ENCODE data around the gene GPR137. TPM values are rescaled to one million over a fixed set of nuclear protein-coding genes. Genes with fewer than 3 reads are reported as not detected.

GPR137 gene
- total RNA-seq, 3 donors from 2014 or later (not counting 1 experiment from before 2014, with no cell fraction given), result 29.1 to 61.3 (median 34.4) TPM

DNA sequence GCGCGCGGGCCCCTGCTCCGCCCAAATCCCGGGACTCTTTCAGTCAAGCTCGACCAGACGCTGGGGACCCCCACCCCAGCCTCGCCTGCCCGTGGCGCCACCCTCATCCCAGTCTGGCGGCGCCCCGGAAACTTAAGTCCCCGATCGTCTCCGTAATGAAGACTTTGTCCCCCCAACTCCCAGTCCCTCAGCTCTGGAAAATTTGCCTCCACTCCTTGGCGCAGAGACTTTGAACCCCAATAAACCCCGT lies 34.0 kb upstream of the GPR137 start:
- no peak for ATAC-seq
- Mint-ChIP-seq H3K4me1 (peaks cover 14 to 29% of the 10 kb centered on the region in 2 donors), H3K27ac (peak overlapping the region in 1 of 2 donors; percentile 86), H3K36me3 (no peaks in the 10 kb centered on the region), H3K9me3 (no peaks in the 10 kb centered on the region), H3K27me3 (ENCODE audit: low read depth in 2 of 2) (no peaks in the 10 kb centered on the region), H3K4me3 (peak overlapping the region; percentile 86)
- peaks cover 5% of the 10 kb centered on the region for H3K36me3 ChIP-seq (ENCODE audit: control insufficient read depth, insufficient read depth, low read length)
- intact Hi-C loops (cut with micrococcal nuclease), result loop anchor here (1.0 to 2.0 kb wide), 2 partner anchors 17 to 50 kb away; no protein-coding TSS in a partner anchor
- no peak for DNase-seq
- H3K4me1 ChIP-seq (ENCODE audit: control insufficient read depth, insufficient read depth, low read length), result peaks cover 39% of the 10 kb centered on the region
- H3K27me3 ChIP-seq (ENCODE audit: control insufficient read depth, insufficient read depth, low read length), result no peaks in the 10 kb centered on the region
- peak overlapping the region; percentile 58 for H3K4me3 ChIP-seq (ENCODE audit: low read length)
- H3K9me3 ChIP-seq (ENCODE audit: control insufficient read depth, insufficient read depth, low read length), result no peaks in the 10 kb centered on the region
- H3K27ac ChIP-seq (ENCODE audit: low read length), result no peak overlapping the region
- WGBS (ENCODE audit: insufficient coverage), result 1% methylated on average over 18 of the region's 18 CpGs
- TF ChIP-seq, protein P1, sequence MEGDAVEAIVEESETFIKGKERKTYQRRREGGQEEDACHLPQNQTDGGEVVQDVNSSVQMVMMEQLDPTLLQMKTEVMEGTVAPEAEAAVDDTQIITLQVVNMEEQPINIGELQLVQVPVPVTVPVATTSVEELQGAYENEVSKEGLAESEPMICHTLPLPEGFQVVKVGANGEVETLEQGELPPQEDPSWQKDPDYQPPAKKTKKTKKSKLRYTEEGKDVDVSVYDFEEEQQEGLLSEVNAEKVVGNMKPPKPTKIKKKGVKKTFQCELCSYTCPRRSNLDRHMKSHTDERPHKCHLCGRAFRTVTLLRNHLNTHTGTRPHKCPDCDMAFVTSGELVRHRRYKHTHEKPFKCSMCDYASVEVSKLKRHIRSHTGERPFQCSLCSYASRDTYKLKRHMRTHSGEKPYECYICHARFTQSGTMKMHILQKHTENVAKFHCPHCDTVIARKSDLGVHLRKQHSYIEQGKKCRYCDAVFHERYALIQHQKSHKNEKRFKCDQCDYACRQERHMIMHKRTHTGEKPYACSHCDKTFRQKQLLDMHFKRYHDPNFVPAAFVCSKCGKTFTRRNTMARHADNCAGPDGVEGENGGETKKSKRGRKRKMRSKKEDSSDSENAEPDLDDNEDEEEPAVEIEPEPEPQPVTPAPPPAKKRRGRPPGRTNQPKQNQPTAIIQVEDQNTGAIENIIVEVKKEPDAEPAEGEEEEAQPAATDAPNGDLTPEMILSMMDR (IDR thresholded peaks at IDR 0.05), result no peak

DNA sequence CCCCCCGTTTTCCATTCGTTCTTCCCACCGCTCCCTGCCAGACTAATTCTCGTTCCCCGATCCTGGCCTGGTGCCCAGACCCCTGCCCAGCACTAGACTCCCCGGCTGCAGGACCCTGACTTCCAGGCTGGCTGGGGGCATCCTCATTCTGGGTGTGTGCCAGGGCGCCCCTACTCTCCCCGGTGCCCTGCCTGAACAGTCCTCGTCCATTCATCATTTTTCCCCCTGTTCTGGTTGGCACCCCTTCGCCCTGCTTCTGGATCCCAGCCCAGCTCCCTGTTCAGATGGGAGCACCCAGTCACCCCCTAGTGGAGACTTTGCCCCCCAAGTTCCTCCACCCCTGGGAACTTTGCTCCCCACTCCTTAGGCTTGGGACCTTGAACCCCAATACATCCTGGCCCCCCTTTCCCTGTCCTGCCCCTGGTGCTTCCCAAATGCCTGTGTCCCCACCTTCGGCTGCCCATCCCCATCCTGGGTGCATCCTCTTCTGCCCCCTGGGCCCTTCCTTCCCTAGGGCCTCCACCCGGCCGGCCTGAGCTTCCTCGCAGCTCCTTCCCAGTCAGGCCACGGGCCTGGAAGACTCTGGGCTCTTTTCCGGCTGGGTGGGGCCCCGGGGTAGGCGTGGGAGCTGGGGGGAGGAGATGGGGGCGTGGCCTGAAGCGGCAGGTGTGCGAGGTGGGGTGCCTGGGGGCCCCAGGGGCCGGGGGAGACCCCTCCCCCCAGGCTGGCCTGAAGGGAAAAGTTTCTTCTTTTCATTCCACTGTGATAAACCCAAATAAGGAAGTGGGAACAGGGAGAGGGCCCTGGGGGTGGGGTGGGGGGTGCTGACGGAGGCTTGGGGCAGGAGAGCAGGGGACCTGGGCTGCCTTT lies 33.4 kb upstream of the GPR137 start:
- Histone ChIP-seq H3K27me3 (ENCODE audit: control insufficient read depth, insufficient read depth, low read length) (no peaks in the 10 kb centered on the region), H3K4me1 (ENCODE audit: control insufficient read depth, insufficient read depth, low read length) (peaks cover 34% of the 10 kb centered on the region), H3K36me3 (ENCODE audit: control insufficient read depth, insufficient read depth, low read length) (peaks cover 6% of the 10 kb centered on the region), H3K9me3 (ENCODE audit: control insufficient read depth, insufficient read depth, low read length) (no peaks in the 10 kb centered on the region), H3K4me3 (ENCODE audit: low read length) (peak overlapping the region; percentile 58), H3K27ac (ENCODE audit: low read length) (no peak overlapping the region)
- DNase-seq (peak in 1 of 2 donors; percentile 56), ATAC-seq (no peak)
- Mint-ChIP-seq H3K4me3 (peak overlapping the region; percentile 86), H3K9me3 (no peaks in the 10 kb centered on the region), H3K4me1 (peaks cover 10 to 23% of the 10 kb centered on the region in 2 donors), H3K27ac (peak overlapping the region in 1 of 2 donors; percentile 86), H3K27me3 (ENCODE audit: low read depth in 2 of 2) (no peaks in the 10 kb centered on the region), H3K36me3 (no peaks in the 10 kb centered on the region)
- intact Hi-C loops (cut with micrococcal nuclease), result no loop called here
- WGBS (ENCODE audit: insufficient coverage), result 14% methylated on average over 16 of the region's 23 CpGs
- TF ChIP-seq, protein P1 (IDR thresholded peaks at IDR 0.05), result no peak

- no peak overlapping the region for H3K27ac ChIP-seq (ENCODE audit: low read length)
- intact Hi-C loops (cut with micrococcal nuclease), result no loop called here
- no peak for DNase-seq
- H3K27me3 ChIP-seq (ENCODE audit: control insufficient read depth, insufficient read depth, low read length), result no peaks in the 10 kb centered on the region
- Mint-ChIP-seq H3K4me3 (no peak overlapping the region), H3K36me3 (no peaks in the 10 kb centered on the region), H3K4me1 (peaks cover 2 to 15% of the 10 kb centered on the region in 2 donors), H3K27me3 (ENCODE audit: low read depth in 2 of 2) (no peaks in the 10 kb centered on the region), H3K9me3 (no peaks in the 10 kb centered on the region), H3K27ac (no peak overlapping the region)
- no peak for ATAC-seq
- 94% methylated on average over 8 of the region's 8 CpGs for WGBS (ENCODE audit: insufficient coverage)
- H3K9me3 ChIP-seq (ENCODE audit: control insufficient read depth, insufficient read depth, low read length), result no peaks in the 10 kb centered on the region
- H3K4me1 ChIP-seq (ENCODE audit: control insufficient read depth, insufficient read depth, low read length), result peaks cover 27% of the 10 kb centered on the region
- no peak overlapping the region for H3K4me3 ChIP-seq (ENCODE audit: low read length)
- TF ChIP-seq, protein P1 (IDR thresholded peaks at IDR 0.05), result no peak
- peaks cover 6% of the 10 kb centered on the region for H3K36me3 ChIP-seq (ENCODE audit: control insufficient read depth, insufficient read depth, low read length)
Measured at GRCh38 chr11:64253043-64253442, 32.6 kb upstream of the GPR137 start.

Data from natural killer cell (primary cell).